IPS DF 19.7 (cell line): ENCODE data around the gene RAP1GAP.

Experiments used
- DNase-seq: peaks from one replicate; pipeline ENCODE4 v3.0.0-alpha.2; 2013; ENCODE audit warnings: low read depth, low spot score

Gene RAP1GAP

GRCh38 chr1:21610989-21611785 is 58.0 kb downstream of the RAP1GAP start:
- DNase-seq = no peak

GRCh38 chr1:21610027-21610426 is 59.1 kb downstream of the RAP1GAP start:
- no peak for DNase-seq

DNA sequence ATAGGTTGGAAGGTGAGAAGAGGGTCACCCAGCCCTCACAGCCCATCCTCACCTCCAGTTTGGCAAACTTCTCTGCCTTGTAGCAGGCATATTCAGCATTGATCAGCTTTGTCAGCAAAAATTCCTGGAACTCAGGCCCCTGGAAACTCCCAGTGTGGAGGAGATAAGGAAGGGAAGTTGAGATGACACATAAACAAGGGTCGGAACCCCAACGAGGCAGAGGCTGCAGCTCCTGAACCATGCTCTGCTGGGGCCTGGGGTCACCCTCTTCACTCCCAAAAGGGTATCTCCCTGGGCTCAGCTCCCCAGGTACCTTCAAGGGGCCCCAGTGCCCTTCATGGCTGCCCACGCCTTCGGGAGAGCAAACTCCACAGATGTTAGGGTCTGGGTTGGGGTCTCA is 60.4 kb downstream of the RAP1GAP start:
- DNase-seq = no peak

GRCh38 chr1:21607549-21608529 is 61.3 kb downstream of the RAP1GAP start:
- DNase-seq = peak; percentile 91

DNA sequence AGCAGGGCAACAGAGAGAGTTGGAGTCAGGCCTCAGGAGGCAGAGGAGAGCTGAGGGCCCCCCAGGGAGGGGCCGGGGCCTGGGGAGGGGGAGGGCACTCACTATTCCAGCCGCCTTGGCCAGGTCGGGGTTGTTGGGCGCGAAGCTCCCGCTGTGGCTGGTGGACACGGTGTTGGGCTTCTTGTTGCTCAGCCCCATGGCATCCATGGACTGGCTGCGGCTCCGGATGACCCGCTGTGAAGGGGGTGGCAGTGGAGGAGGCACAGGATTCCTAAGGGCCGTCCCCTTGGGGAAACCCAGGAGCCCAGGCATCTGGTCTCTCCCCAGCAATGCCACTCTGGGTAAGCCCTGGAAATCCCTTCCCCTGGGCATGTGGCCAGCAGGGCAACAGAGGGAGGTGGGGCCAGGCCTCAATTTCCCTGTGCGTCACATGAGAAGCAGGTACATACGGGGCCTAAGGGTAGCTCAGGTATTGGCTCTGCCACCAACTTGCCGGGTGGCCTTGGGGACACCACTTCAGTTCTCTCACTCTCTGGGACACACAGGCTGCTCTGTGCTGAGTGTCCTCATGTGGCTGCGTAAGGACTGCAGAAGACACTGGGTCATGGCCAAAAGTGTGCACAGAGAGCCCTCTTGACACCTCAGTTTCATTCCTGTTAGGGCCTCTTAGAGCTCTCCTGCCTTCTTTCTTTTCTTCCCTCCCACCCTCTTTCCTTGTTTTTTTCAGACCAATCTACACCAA is 63.0 kb downstream of the RAP1GAP start:
- no peak for DNase-seq

DNA sequence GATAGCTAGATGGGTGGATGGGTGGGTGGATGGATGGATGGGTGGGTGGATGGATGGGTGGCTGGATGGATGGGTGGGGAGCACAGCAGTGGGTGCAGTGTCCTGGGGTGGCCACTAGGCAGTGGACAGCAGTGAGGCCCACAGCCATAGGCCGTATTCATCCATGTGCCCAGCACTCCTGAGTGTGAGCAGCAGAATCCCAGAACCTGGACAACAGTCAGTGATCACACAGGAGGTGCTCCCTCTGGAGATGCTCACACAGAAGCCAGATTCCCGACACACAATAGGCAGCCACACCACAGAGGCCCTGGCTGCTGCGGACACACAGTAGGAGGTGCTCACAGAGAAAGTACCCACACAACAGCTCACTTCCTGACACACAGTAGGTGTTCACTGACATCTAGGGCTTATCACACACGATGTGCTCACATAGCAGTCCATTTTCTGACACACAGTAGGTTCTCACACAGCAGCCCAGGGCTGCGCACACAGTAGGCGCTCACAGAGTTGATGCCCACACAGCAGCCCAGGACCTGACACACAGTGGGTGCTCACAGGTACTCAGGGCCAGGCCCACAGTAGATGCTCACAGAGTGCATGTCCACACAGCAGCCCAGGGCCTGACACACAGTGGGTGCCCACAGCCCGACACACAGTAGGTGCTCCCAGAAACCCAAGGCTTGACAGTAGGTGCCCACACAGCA is 64.0 kb downstream of the RAP1GAP start:
- no peak for DNase-seq

- DNase-seq = no peak
These were observed 64.8 kb downstream of the RAP1GAP start for GRCh38 chr1:21604208-21604957.

DNA sequence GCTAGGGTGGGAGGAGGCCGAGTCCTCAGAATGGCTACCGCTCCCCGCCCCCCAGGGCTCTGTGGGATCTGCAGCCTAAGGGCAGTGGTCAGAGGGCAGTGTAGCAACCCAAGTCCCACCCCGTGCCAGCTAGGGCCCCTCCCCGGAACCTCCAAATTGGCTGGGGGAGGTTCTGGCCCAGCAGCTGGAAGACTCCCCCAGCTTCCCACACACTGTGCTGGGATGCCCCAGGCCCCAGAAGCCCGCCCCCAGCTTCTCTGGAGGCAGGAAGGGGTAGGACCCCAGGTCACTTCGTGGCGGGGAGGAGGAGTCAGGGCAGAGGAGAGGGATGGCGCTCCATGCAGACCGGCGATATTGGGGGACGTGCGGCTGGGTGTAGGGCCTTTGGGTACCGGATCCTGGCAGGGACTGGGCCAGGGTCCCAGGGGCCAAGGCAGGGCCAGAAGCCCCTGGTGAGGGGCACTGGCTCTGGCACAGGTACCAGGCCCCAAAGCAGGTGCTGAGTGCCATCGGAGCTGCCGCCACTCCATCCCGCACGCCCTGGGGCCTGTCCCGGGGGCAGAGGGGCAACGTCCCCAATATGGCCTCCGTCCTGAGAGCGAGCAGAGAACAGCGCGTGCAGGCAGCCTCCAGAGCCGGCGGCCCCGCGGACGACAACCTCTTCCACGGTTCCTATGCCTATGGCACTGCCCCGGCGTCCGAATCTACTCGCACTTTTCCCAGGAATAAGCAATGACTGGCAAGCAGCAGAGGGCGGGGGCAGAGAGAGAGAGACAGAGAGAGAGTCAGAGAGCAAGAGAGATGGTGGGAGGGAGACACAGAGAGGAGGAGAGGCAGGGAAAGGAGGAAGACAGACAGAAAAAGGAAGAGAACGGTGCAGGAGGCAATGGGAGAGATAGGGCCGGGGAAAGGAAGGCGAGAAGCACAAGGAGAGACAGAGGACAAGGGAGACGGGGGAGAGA is 65.7 kb downstream of the RAP1GAP start:
- no peak for DNase-seq

- no peak for DNase-seq
These were observed 67.7 kb downstream of the RAP1GAP start for GRCh38 chr1:21601278-21602048.

GRCh38 chr1:21599402-21599801 is 69.8 kb downstream of the RAP1GAP start:
- no peak for DNase-seq

DNA sequence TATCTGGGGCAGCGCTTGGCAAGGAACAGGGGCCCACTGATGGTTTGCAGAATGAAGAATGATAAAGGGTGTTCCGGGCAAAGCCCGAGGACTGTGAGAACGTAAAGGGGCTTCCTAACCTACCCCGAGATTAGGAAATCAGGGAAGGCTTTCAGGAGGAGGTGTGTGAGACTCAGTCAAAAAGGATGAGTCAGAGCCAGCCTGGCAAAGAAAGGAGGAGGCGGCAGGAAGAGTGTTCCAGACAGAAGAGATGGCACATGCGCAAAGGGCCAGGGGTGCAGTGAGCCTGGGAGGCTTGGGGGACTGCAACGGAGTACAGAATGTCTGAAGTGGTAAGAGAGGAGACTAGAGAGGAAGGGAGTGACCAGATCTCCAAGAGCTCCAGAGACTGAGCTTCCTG is 70.3 kb downstream of the RAP1GAP start:
- DNase-seq = no peak

DNA sequence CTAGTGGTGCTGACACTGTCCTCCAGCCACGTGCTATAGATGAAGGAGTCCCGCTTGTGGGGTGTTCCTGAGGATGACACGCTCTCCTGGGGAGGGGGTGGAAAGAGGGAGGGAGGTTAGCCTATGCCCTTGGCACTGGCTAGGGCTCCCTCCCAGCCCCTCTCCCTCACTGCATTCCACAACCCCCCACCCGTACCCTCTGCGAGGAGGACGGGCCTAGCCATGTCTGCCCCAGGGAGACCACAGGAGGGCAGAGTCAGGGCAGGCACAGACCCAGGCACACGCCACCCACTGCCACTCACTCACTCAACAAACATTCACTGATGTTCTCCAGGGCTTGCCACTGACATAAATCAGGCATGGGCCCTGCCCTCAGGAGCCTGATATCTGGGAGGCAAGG is 70.7 kb downstream of the RAP1GAP start:
- no peak for DNase-seq

DNA sequence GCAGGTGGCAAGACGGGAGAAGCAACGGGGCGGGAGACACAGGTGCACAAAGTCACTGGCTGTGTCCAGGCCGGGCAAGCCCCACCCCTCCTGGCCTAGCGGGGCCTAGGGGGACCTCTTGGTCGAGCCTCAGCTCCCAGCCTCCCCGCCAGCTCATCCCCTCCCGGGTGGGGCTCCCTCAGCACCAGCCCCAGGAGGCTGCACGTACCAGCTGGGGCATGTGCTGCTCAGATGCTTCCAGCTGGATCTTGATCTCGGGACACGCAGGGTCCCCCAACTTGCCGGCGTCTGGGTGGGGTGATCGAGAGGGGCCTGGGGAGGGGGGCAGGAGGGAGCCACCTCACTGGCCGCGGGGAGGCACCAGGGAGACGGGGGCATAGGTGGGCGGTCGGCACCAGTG is 71.4 kb downstream of the RAP1GAP start:
- no peak for DNase-seq

DNA sequence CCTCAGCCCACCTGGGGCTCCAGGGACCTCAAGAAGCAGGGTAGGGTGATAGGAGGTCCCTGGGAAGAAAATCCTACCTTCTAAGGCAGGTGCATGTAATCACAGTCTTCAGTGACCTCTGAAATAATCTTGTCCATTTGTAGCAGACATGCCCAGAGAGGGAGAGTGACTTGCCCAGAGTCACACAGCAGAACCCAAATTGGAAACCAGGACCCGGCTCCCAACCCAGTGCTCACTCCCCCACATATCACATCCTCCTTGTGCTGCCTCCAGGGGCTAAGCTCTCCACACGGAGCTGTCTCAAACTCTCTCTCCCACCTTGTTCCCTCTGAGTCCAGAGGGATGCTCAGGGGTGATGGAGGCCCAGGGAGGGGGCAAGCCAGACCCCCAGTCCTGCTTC is 72.5 kb downstream of the RAP1GAP start:
- DNase-seq = no peak

GRCh38 chr1:21596174-21596573 is 73.0 kb downstream of the RAP1GAP start:
- no peak for DNase-seq

- DNase-seq = no peak
These were observed 73.9 kb downstream of the RAP1GAP start for GRCh38 chr1:21594935-21595897.

DNA sequence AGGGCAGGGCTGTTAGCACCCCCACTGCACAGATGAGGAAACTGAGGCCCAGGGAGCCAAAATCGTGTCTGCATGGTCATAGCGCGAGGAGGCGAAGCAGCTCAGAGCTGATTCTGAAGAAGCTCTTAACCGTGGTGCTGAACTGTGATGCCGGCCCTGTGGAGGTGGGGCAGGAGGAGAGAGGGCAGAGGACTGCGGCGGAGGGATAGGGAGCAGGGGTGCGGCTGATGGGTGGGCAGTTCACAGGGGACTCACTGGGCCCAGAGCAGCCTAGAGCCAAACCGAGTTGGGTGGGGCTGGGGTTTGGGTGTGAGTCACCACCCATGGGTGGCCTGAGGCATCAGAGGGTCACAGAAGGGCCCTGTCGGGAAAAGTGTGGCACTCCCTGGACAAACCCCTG is 74.7 kb downstream of the RAP1GAP start:
- DNase-seq = no peak
